Epithelial cell of prostate (primary cell): ENCODE measurements around the gene ZFAND5.

Experiments used
- DNase-seq: peaks from one replicate; pipeline ENCODE4 v3.0.0-alpha.2; 2011; ENCODE audit warnings: low read depth, low spot score
- H3K27ac ChIP-seq: fragments of 450-650 bp; 2 replicates; pipeline ENCODE4 v1.5.1; 2017; ENCODE audit warnings: mild to moderate bottlenecking

ZFAND5 gene

GRCh38 chr9:72363908-72364678, 915 bp downstream of the ZFAND5 start:
- H3K27ac ChIP-seq: peak overlapping the region; percentile 96
- DNase-seq: no peak

GRCh38 chr9:72363236-72363635, 1.8 kb downstream of the ZFAND5 start:
- peak overlapping the region; percentile 96 for H3K27ac ChIP-seq
- DNase-seq: no peak

GRCh38 chr9:72362680-72363139, 2.3 kb downstream of the ZFAND5 start:
- DNase-seq: no peak
- peak overlapping the region; percentile 96 for H3K27ac ChIP-seq

GRCh38 chr9:72362118-72362531, 2.9 kb downstream of the ZFAND5 start:
- peak overlapping the region; percentile 96 for H3K27ac ChIP-seq
- DNase-seq: no peak

- no peak for DNase-seq
- H3K27ac ChIP-seq: peak overlapping the region; percentile 96
These were observed 3.8 kb downstream of the ZFAND5 start for GRCh38 chr9:72361217-72361616.

- DNase-seq: no peak
- no peak overlapping the region for H3K27ac ChIP-seq
These were observed 4.7 kb downstream of the ZFAND5 start for GRCh38 chr9:72360324-72360723.

- DNase-seq: no peak
- no peak overlapping the region for H3K27ac ChIP-seq
These were observed 8.9 kb downstream of the ZFAND5 start for GRCh38 chr9:72356041-72356582.

GRCh38 chr9:72355153-72355552, 9.9 kb downstream of the ZFAND5 start:
- no peak overlapping the region for H3K27ac ChIP-seq
- no peak for DNase-seq

GRCh38 chr9:72354704-72355103, 10.3 kb downstream of the ZFAND5 start:
- DNase-seq: no peak
- no peak overlapping the region for H3K27ac ChIP-seq

- H3K27ac ChIP-seq: peak overlapping the region; percentile 31
- DNase-seq: no peak
These were observed 11.4 kb downstream of the ZFAND5 start for GRCh38 chr9:72353455-72354116.

- DNase-seq: no peak
- H3K27ac ChIP-seq: peak overlapping the region; percentile 31
These were observed 12.1 kb downstream of the ZFAND5 start for GRCh38 chr9:72352911-72353388.

GRCh38 chr9:72351538-72352453, 13.2 kb downstream of the ZFAND5 start:
- H3K27ac ChIP-seq: peak overlapping the region; percentile 31
- DNase-seq: peak; percentile 78

- H3K27ac ChIP-seq: no peak overlapping the region
These were observed 15.1 kb downstream of the ZFAND5 start for GRCh38 chr9:72349911-72350310.

GRCh38 chr9:72349240-72349639, 15.8 kb downstream of the ZFAND5 start:
- H3K27ac ChIP-seq: no peak overlapping the region
- DNase-seq: no peak

More at GRCh38 chr9:72349911-72350310, 15.1 kb downstream of the ZFAND5 start:
- no peak for DNase-seq

GRCh38 chr9:72346333-72346732, 18.7 kb downstream of the ZFAND5 start:
- DNase-seq: no peak
- no peak overlapping the region for H3K27ac ChIP-seq

- no peak overlapping the region for H3K27ac ChIP-seq
- DNase-seq: no peak
These were observed 26.4 kb downstream of the ZFAND5 start for GRCh38 chr9:72338631-72339030.

GRCh38 chr9:72337286-72337685, 27.7 kb downstream of the ZFAND5 start:
- no peak for DNase-seq
- H3K27ac ChIP-seq: no peak overlapping the region

- peak overlapping the region; percentile 14 for H3K27ac ChIP-seq
- DNase-seq: no peak
These were observed 30.2 kb downstream of the ZFAND5 start for GRCh38 chr9:72334658-72335337.

GRCh38 chr9:72333709-72334108, 31.3 kb downstream of the ZFAND5 start:
- H3K27ac ChIP-seq: no peak overlapping the region
- no peak for DNase-seq

- no peak overlapping the region for H3K27ac ChIP-seq
- DNase-seq: no peak
These were observed 31.8 kb downstream of the ZFAND5 start for GRCh38 chr9:72333197-72333596.
